Gastrocnemius medialis (tissue), 4 donors: ENCODE results near the gene JOSD2. TPM values are rescaled to one million over a fixed set of nuclear protein-coding genes. Genes with fewer than 3 reads are reported as not detected.

Experiments
- ATAC-seq, 2 donors: fragments of 150-250 bp; one replicate each; pipeline ENCODE4 v1.9.1; 2016
- DNase-seq, 2 donors: peaks; one replicate each; pipeline ENCODE4 v3.0.0-alpha.2; 2019
- H3K27ac ChIP-seq, 4 donors: fragments of 200-600 bp; sonication (generic); 1 replicate in 1 of 4; 2 replicates in 3 of 4; pipeline ENCODE4 v1.5.1; 2016 to 2018; ENCODE audit warnings: mild to moderate bottlenecking in 2 of 4, moderate library complexity in 1 of 4
- H3K27me3 ChIP-seq, 3 donors: fragments of 200-600 bp; sonication (generic) in 2 of 3; 1 replicate in 1 of 3; 2 replicates in 2 of 3; pipeline versions ENCODE4 v1.5.1 to v1.6.0; 2016 to 2019; ENCODE audit warnings: mild to moderate bottlenecking in 1 of 3, moderate library complexity in 1 of 3
- H3K36me3 ChIP-seq, 2 donors: fragments of 200-600 bp; sonication (generic) in 1 of 2; one replicate each; pipeline ENCODE4 v1.5.1; 2017 to 2018
- H3K4me1 ChIP-seq, 2 donors: fragments of 200-600 bp; sonication (generic) in 1 of 2; one replicate each; pipeline ENCODE4 v1.5.1; 2016 to 2017; ENCODE audit warnings: mild to moderate bottlenecking in 2 of 2
- H3K4me3 ChIP-seq, 4 donors: fragments of 200-600 bp; sonication (generic) in 3 of 4; 1 replicate in 1 of 4; 2 replicates in 3 of 4; pipeline ENCODE4 v1.5.1; 2016 to 2019; ENCODE audit warnings: mild to moderate bottlenecking in 2 of 4
- H3K9me3 ChIP-seq, 3 donors: fragments of 200-600 bp; sonication (generic) in 2 of 3; 1 replicate in 1 of 3; 2 replicates in 2 of 3; pipeline ENCODE4 v1.5.1; 2016 to 2019
- CTCF ChIP-seq, 5 experiments: fragments of 450-650 bp in 3 of 5; fragments of 200-600 bp in 2 of 5; sonication (generic) in 2 of 5; IDR thresholded peaks in 4 of 5; conservative IDR thresholded peaks in 1 of 5; 1 replicate in 4 of 5; 2 replicates in 1 of 5; pipeline ENCODE4 v1.5.1; 2016 to 2019; ENCODE audit warnings: antibody characterized with exemption in 5 of 5, mild to moderate bottlenecking in 3 of 5, moderate library complexity in 3 of 5
- POLR2A ChIP-seq, 2 donors: fragments of 450-650 bp; IDR thresholded peaks; one replicate each; pipeline ENCODE4 v1.6.1; 2017; ENCODE audit warnings: antibody characterized with exemption in 2 of 2, mild to moderate bottlenecking in 2 of 2, moderate library complexity in 2 of 2
- in situ Hi-C, 4 donors: fragments of 200-750 bp; cut with MboI; loops; one replicate each; pipeline versions ENCODE4 v1.15.0 to v1.8.0; 2017; ENCODE audit warnings: low sequenced_read_pairs in 4 of 4
- intact Hi-C: fragments of 100-400 bp; cut with DNase I; formaldehyde crosslinking; loops from one replicate; pipeline ENCODE4 v1.15.1; 2023; ENCODE audit warnings: low total_unique reads
- total RNA-seq, 4 donors: library from RNA; depleted of rRNA; stranded (reverse); fragments of >200 nt; gene quantifications; one replicate each; pipeline versions ENCODE4 v1.1.0 to v1.2.3, GENCODE V29; 2016

The JOSD2 gene
- total RNA-seq, 4 donors from 2014 or later = 22.1 to 36.9 (median 27.8) TPM

- no peak overlapping the region for H3K4me3 ChIP-seq
- DNase-seq = no peak
- H3K4me1 ChIP-seq = peaks cover 5 to 10% of the 10 kb centered on the region in 2 donors
- in situ Hi-C loops = no loop called here
- H3K27me3 ChIP-seq = no peaks in the 10 kb centered on the region
- no peaks in the 10 kb centered on the region for H3K9me3 ChIP-seq
- intact Hi-C loops = no loop called here
- peak overlapping the region in 3 of 4 donors; percentile 97 to 100 (median 97) for H3K27ac ChIP-seq
- H3K36me3 ChIP-seq = no peaks in the 10 kb centered on the region
- no peak for TF ChIP-seq CTCF (IDR thresholded peaks at IDR 0.05 in 4 of 5, conservative IDR thresholded peaks at IDR 0.05 in 1 of 5)
- no peak for TF ChIP-seq POLR2A (IDR thresholded peaks at IDR 0.05)
- ATAC-seq = no peak
Measured at GRCh38 chr19:50495020-50495531, 15.9 kb downstream of the JOSD2 start.

GRCh38 chr19:50494186-50495019 is 16.6 kb downstream of the JOSD2 start:
- ATAC-seq (no peak), DNase-seq (no peak)
- in situ Hi-C loops (no loop called here), intact Hi-C loops (loop anchor here (5.0 kb wide), 1 partner anchor 617 kb away; the partner anchor contains the start of genes AKT1S1 and TBC1D17)
- H3K4me3 ChIP-seq = no peak overlapping the region
- no peaks in the 10 kb centered on the region for H3K36me3 ChIP-seq
- H3K4me1 ChIP-seq = peaks cover 10 to 11% of the 10 kb centered on the region in 2 donors
- peak overlapping the region in 3 of 4 donors; percentile 97 to 100 (median 97) for H3K27ac ChIP-seq
- TF ChIP-seq CTCF (IDR thresholded peaks at IDR 0.05 in 4 of 5, conservative IDR thresholded peaks at IDR 0.05 in 1 of 5) (no peak), POLR2A (IDR thresholded peaks at IDR 0.05) (no peak)
- H3K9me3 ChIP-seq = no peaks in the 10 kb centered on the region
- H3K27me3 ChIP-seq = no peaks in the 10 kb centered on the region

GRCh38 chr19:50493171-50493570 is 17.8 kb downstream of the JOSD2 start:
- DNase-seq (no peak), ATAC-seq (no peak)
- Histone ChIP-seq H3K27me3 (no peaks in the 10 kb centered on the region), H3K4me1 (peaks cover 10 to 13% of the 10 kb centered on the region in 2 donors), H3K27ac (peak overlapping the region in 2 of 4 donors; percentile 85 to 97), H3K9me3 (no peaks in the 10 kb centered on the region), H3K36me3 (no peaks in the 10 kb centered on the region), H3K4me3 (no peak overlapping the region)
- intact Hi-C loops (loop anchor here (5.0 kb wide), 1 partner anchor 616 kb away; the partner anchor contains the start of genes AKT1S1 and TBC1D17), in situ Hi-C loops (no loop called here)
- TF ChIP-seq CTCF (IDR thresholded peaks at IDR 0.05 in 4 of 5, conservative IDR thresholded peaks at IDR 0.05 in 1 of 5) (no peak), POLR2A (IDR thresholded peaks at IDR 0.05) (no peak)

GRCh38 chr19:50492303-50493052 is 18.5 kb downstream of the JOSD2 start:
- TF ChIP-seq CTCF (IDR thresholded peaks at IDR 0.05 in 4 of 5, conservative IDR thresholded peaks at IDR 0.05 in 1 of 5) (no peak), POLR2A (IDR thresholded peaks at IDR 0.05) (peak; percentile 28 to 68)
- Histone ChIP-seq H3K4me3 (peak overlapping the region in 1 of 4 donors; percentile 17), H3K4me1 (peaks cover 10 to 13% of the 10 kb centered on the region in 2 donors), H3K9me3 (no peaks in the 10 kb centered on the region), H3K36me3 (peaks cover 0 to 3% of the 10 kb centered on the region in 2 donors), H3K27me3 (no peaks in the 10 kb centered on the region), H3K27ac (peak overlapping the region; percentile 69 to 97 (median 84))
- DNase-seq = peak in 1 of 2 donors; percentile 64
- in situ Hi-C loops (no loop called here), intact Hi-C loops (loop anchor here (5.0 kb wide), 1 partner anchor 615 kb away; the partner anchor contains the start of genes AKT1S1 and TBC1D17)
- peak in 1 of 2 donors; percentile 29 for ATAC-seq
